ENCODE measurements around the gene TNNI3K. TPM values are rescaled to one million over a fixed set of nuclear protein-coding genes. Genes with fewer than 3 reads are reported as not detected.
"Not testable (repeated sequence)": the region's sequence is repeated elsewhere in the genome, so short reads cannot be mapped to it uniquely, and the experiment has no call there.

TNNI3K gene
- polyA plus RNA-seq, 1 experiment, result not detected

GRCh38 chr1:74246315-74246714 lies 11.1 kb downstream of the TNNI3K start:
- TF ChIP-seq CTCF (IDR thresholded peaks at IDR 0.05; ENCODE audit: insufficient read depth, low read depth, low read length), result no peak
- CTCF ChIA-PET, result no interaction called here
- Histone ChIP-seq H3K27me3 (ENCODE audit: control insufficient read depth, insufficient read depth, low read length) (no peaks in the 10 kb centered on the region), H3K36me3 (ENCODE audit: control insufficient read depth, insufficient read depth, low read length) (no peaks in the 10 kb centered on the region), H3K4me3 (ENCODE audit: low read depth, low read length) (no peak overlapping the region)
- POLR2A ChIA-PET, result no interaction called here
- no peak for DNase-seq (ENCODE audit: low read depth)

- Histone ChIP-seq H3K27me3 (ENCODE audit: control insufficient read depth, insufficient read depth, low read length) (no peaks in the 10 kb centered on the region), H3K4me3 (ENCODE audit: low read depth, low read length) (no peak overlapping the region), H3K36me3 (ENCODE audit: control insufficient read depth, insufficient read depth, low read length) (no peaks in the 10 kb centered on the region)
- POLR2A ChIA-PET, result no interaction called here
- no peak for DNase-seq (ENCODE audit: low read depth)
- CTCF ChIA-PET, result no interaction called here
- no peak for TF ChIP-seq CTCF (IDR thresholded peaks at IDR 0.05; ENCODE audit: insufficient read depth, low read depth, low read length)
Observed at GRCh38 chr1:74247881-74248528, 12.8 kb downstream of the TNNI3K start.

- H3K36me3 ChIP-seq (ENCODE audit: control insufficient read depth, insufficient read depth, low read length); H3K4me3 ChIP-seq (ENCODE audit: low read depth, low read length); POLR2A ChIA-PET; H3K27me3 ChIP-seq (ENCODE audit: control insufficient read depth, insufficient read depth, low read length); DNase-seq (ENCODE audit: low read depth): not testable (repeated sequence)
- CTCF ChIA-PET, result interaction anchor here (0.9 kb wide), 1 partner anchor 16 kb away, joined by 3 read pairs; no protein-coding TSS in a partner anchor
Observed at GRCh38 chr1:74253243-74253824, 18.1 kb downstream of the TNNI3K start.

- ChIA-PET CTCF (no interaction called here), POLR2A (no interaction called here)
- H3K27me3 ChIP-seq (ENCODE audit: control insufficient read depth, insufficient read depth, low read length), result no peaks in the 10 kb centered on the region
- DNase-seq (ENCODE audit: low read depth), result no peak
- no peak for TF ChIP-seq CTCF (IDR thresholded peaks at IDR 0.05; ENCODE audit: insufficient read depth, low read depth, low read length)
- H3K4me3 ChIP-seq (ENCODE audit: low read depth, low read length), result no peak overlapping the region
- no peaks in the 10 kb centered on the region for H3K36me3 ChIP-seq (ENCODE audit: control insufficient read depth, insufficient read depth, low read length)
Observed at GRCh38 chr1:74266001-74266400, 30.8 kb downstream of the TNNI3K start.

- POLR2A ChIA-PET, result no interaction called here
- DNase-seq (ENCODE audit: low read depth), result no peak
- Histone ChIP-seq H3K27me3 (ENCODE audit: control insufficient read depth, insufficient read depth, low read length) (no peaks in the 10 kb centered on the region), H3K36me3 (ENCODE audit: control insufficient read depth, insufficient read depth, low read length) (no peaks in the 10 kb centered on the region), H3K4me3 (ENCODE audit: low read depth, low read length) (no peak overlapping the region)
- no peak for TF ChIP-seq CTCF (IDR thresholded peaks at IDR 0.05; ENCODE audit: insufficient read depth, low read depth, low read length)
- CTCF ChIA-PET, result no interaction called here
Observed at GRCh38 chr1:74271503-74271902, 36.3 kb downstream of the TNNI3K start.
